HCT116 (cell line): ENCODE measurements around the gene UBQLN4. TPM values are rescaled to one million over a fixed set of nuclear protein-coding genes. Genes with fewer than 3 reads are reported as not detected.

Experiments
- ATAC-seq: fragments of 200-7000 bp; cut with Tn5 transposase; 2 replicates; pipeline ENCODE4 v1.9.1; 2020; ENCODE audit warnings: mild to moderate bottlenecking, moderate library complexity
- BruUV-seq: library from RNA; stranded (reverse); fragments of 400-500 nt; replicated peaks from 2 replicates; lab custom pipeline; 2021; lab: Mats Ljungman, UMichigan
- CTCF ChIA-PET: fragments of 300-600 bp; sonication (Branson Sonifier 250); formaldehyde crosslinking; loops from one replicate; lab custom pipeline; 2021; ENCODE audit warnings: antibody characterized with exemption; lab: Charles Lee
- POLR2A ChIA-PET: fragments of 300-600, 350-600 bp; sonication (Branson Sonifier 250); formaldehyde crosslinking; loops from one replicate; lab custom pipeline; 2021; ENCODE audit warnings: antibody characterized with exemption; lab: Charles Lee
- RAD21 ChIA-PET, 2 experiments: fragments of 300-600 bp; sonication (Branson Sonifier 250); formaldehyde crosslinking; loops; one replicate each; lab custom pipeline; 2023; ENCODE audit warnings: low total read pairs in 2 of 2; ENCODE audit not compliant: uncharacterized antibody in 2 of 2, unreplicated experiment in 2 of 2, low non-redundant PET in 1 of 2; lab: Charles Lee
- DNase-seq: peaks from one replicate; pipeline ENCODE4 v3.0.0-alpha.2; 2010; ENCODE audit warnings: low read depth, low spot score
- H2AFZ ChIP-seq: fragments of 200-600 bp; shearing (Covaris generic), sonication (generic); 2 replicates; pipeline ENCODE4 v1.6.1; 2017; ENCODE audit warnings: low read depth, mixed run types, mixed read lengths, antibody characterized with exemption, low read length; ENCODE audit not compliant: poor library complexity, severe bottlenecking
- H3K27ac ChIP-seq: 2 replicates; pipeline ENCODE4 v1.5.1; 2012; ENCODE audit warnings: low read depth, low read length
- H3K27me3 ChIP-seq: fragments of 200-600 bp; sonication (generic); 2 replicates; pipeline ENCODE4 v1.6.1; 2016; ENCODE audit warnings: mixed run types, low read length, mixed read lengths; ENCODE audit not compliant: insufficient read depth
- H3K36me3 ChIP-seq, 2 experiments: fragments of 200-500 bp in 1 of 2; fragments of 200-600 bp in 1 of 2; sonication (Bioruptor generic) in 1 of 2; sonication (generic) in 1 of 2; 2 replicates each; pipeline versions ENCODE4 v1.5.1 to v1.6.1; 2014 to 2016; ENCODE audit warnings: low read length in 2 of 2, inconsistent platforms in 1 of 2, mixed read lengths in 1 of 2, mixed run types in 1 of 2; ENCODE audit not compliant: insufficient read depth in 2 of 2, control insufficient read depth in 1 of 2
- H3K4me1 ChIP-seq, 2 experiments: fragments of 200-600 bp in 1 of 2; sonication (generic) in 1 of 2; 2 replicates each; pipeline versions ENCODE4 v1.5.1 to v1.6.1; 2012 to 2017; ENCODE audit warnings: low read length in 2 of 2, inconsistent platforms in 1 of 2, mild to moderate bottlenecking in 1 of 2, mixed read lengths in 1 of 2, mixed run types in 1 of 2, moderate library complexity in 1 of 2; ENCODE audit not compliant: insufficient read depth in 2 of 2, control insufficient read depth in 1 of 2
- H3K4me2 ChIP-seq: fragments of 200-600 bp; sonication (generic); 2 replicates; pipeline ENCODE4 v1.6.1; 2017; ENCODE audit warnings: mixed run types, low read length, mixed read lengths
- H3K4me3 ChIP-seq, 2 experiments: fragments of 200-600 bp in 1 of 2; sonication (generic) in 1 of 2; replicated peaks in 1 of 2; 2 replicates each; pipeline ENCODE4 v1.5.1; 2011 to 2016; ENCODE audit warnings: low read length in 2 of 2, control low read depth in 1 of 2, low read depth in 1 of 2, mild to moderate bottlenecking in 1 of 2, mixed read lengths in 1 of 2, mixed run types in 1 of 2
- H3K79me2 ChIP-seq: fragments of 200-600 bp; sonication (generic); 2 replicates; pipeline ENCODE4 v1.6.1; 2017; ENCODE audit warnings: mild to moderate bottlenecking, mixed run types, low read length, moderate library complexity, mixed read lengths; ENCODE audit not compliant: insufficient read depth
- H3K9ac ChIP-seq: fragments of 200-600 bp; sonication (generic); 2 replicates; pipeline ENCODE4 v1.6.1; 2016; ENCODE audit warnings: low read length, mixed read lengths
- H3K9me2 ChIP-seq: fragments of 200-600 bp; sonication (generic), shearing (Covaris generic); 2 replicates; pipeline ENCODE4 v1.6.1; 2017; ENCODE audit warnings: mixed run types, mild to moderate bottlenecking, moderate library complexity; ENCODE audit not compliant: insufficient read depth
- H3K9me3 ChIP-seq, 2 experiments: fragments of 200-500 bp in 1 of 2; fragments of 200-600 bp in 1 of 2; sonication (Bioruptor generic) in 1 of 2; sonication (generic) in 1 of 2; 2 replicates each; pipeline ENCODE4 v1.6.1; 2014 to 2017; ENCODE audit warnings: low read length in 2 of 2, mixed read lengths in 2 of 2, inconsistent platforms in 1 of 2, low read depth in 1 of 2, mild to moderate bottlenecking in 1 of 2, mixed run types in 1 of 2, moderate library complexity in 1 of 2; ENCODE audit not compliant: control insufficient read depth in 1 of 2, insufficient read depth in 1 of 2
- H4K20me1 ChIP-seq: fragments of 200-600 bp; sonication (generic), shearing (Covaris generic); 2 replicates; pipeline ENCODE4 v1.6.1; 2017; ENCODE audit warnings: mixed run types, mild to moderate bottlenecking, moderate library complexity; ENCODE audit not compliant: insufficient read depth
- CBX3 ChIP-seq: IDR thresholded peaks from 2 replicates; pipeline ENCODE4 v1.6.1; 2012; ENCODE audit warnings: low read depth
- CEBPB ChIP-seq: IDR thresholded peaks from 2 replicates; pipeline ENCODE4 v1.6.1; 2012; ENCODE audit warnings: low read depth
- EZH2phosphoT487 ChIP-seq: fragments of 200-600 bp; IDR thresholded peaks from 2 replicates; pipeline ENCODE4 v1.6.1; 2018; ENCODE audit warnings: antibody characterized with exemption, borderline replicate concordance
- POLR2A ChIP-seq: IDR thresholded peaks from 2 replicates; pipeline ENCODE4 v1.7.0; 2011; ENCODE audit warnings: borderline replicate concordance; ENCODE audit not compliant: insufficient read depth, insufficient read length; ENCODE audit errors: extremely low read depth
- POLR2AphosphoS5 ChIP-seq: IDR thresholded peaks from 2 replicates; pipeline ENCODE4 v1.6.1; 2011; ENCODE audit warnings: mild to moderate bottlenecking, low read depth, low read length, moderate library complexity
- SIN3A ChIP-seq: IDR thresholded peaks from 2 replicates; pipeline ENCODE4 v1.6.1; 2012; ENCODE audit warnings: low read depth
- SP1 ChIP-seq: IDR thresholded peaks from 2 replicates; pipeline ENCODE4 v1.6.1; 2012; ENCODE audit warnings: low read depth
- ZFX ChIP-seq: fragments of 450-650 bp; IDR thresholded peaks from 2 replicates; pipeline ENCODE4 v1.6.1; 2017
- ZNF274 ChIP-seq: fragments of 200-500 bp; sonication (Bioruptor generic); IDR thresholded peaks from 2 replicates; pipeline ENCODE4 v1.6.1; 2014; ENCODE audit warnings: mild to moderate bottlenecking, low read depth, low read length, inconsistent platforms
- intact Hi-C: fragments of 100-400 bp; cut with micrococcal nuclease; formaldehyde crosslinking; loops from 2 replicates; pipeline ENCODE4 v1.10.0; 2022
- total RNA-seq: library from RNA; stranded (reverse); gene quantifications from one replicate; pipeline ENCODE4 v1.2.1, GENCODE V29; 2021; ENCODE audit not compliant: unreplicated experiment
- TF ChIP-seq, protein P1 (sequence below): IDR thresholded peaks from 2 replicates; pipeline ENCODE4 v1.6.1; 2012; ENCODE audit warnings: low read depth

UBQLN4 gene
- total RNA-seq, 1 experiment from 2014 or later, result 68.4 TPM

DNA sequence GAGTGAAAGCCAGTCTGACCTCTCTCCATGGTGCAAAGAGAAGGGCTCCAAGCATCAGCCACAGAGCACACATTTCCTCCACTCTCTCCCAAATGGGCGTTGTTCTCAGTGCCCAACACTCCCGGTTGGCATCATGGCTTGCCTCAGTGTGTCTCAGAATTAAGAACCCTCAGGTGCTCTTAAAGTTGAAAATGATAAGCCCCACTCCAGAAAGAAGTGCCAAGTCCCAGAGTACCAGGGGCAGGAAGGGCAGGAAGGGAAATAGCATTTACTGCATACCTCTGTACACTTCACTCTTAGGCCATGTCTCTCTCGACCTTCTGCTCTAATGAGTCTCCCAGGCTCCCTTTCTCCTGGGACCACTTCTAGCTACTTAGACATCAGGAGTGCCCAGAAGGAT is 60.0 kb downstream of the UBQLN4 start:
- Histone ChIP-seq H3K27ac (no peak overlapping the region), H3K9ac (no peak overlapping the region), H3K36me3 (no peaks in the 10 kb centered on the region), H3K9me2 (no peaks in the 10 kb centered on the region), H3K79me2 (no peaks in the 10 kb centered on the region), H3K4me2 (no peak overlapping the region), H3K4me3 (no peak overlapping the region), H3K27me3 (no peaks in the 10 kb centered on the region), H2AFZ (no peak overlapping the region), H4K20me1 (no peaks in the 10 kb centered on the region), H3K4me1 (peaks cover 0 to 5% of the 10 kb centered on the region in 2 experiments; a peak in 1 of 4 replicates), H3K9me3 (no peaks in the 10 kb centered on the region)
- ATAC-seq, result no peak
- no peak for TF ChIP-seq CBX3
- TF ChIP-seq POLR2A, result no peak
- TF ChIP-seq SIN3A, result no peak
- TF ChIP-seq SP1, result no peak
- no peak for TF ChIP-seq CEBPB
- TF ChIP-seq ZFX, result no peak
- TF ChIP-seq ZNF274, result no peak
- TF ChIP-seq, protein P1, sequence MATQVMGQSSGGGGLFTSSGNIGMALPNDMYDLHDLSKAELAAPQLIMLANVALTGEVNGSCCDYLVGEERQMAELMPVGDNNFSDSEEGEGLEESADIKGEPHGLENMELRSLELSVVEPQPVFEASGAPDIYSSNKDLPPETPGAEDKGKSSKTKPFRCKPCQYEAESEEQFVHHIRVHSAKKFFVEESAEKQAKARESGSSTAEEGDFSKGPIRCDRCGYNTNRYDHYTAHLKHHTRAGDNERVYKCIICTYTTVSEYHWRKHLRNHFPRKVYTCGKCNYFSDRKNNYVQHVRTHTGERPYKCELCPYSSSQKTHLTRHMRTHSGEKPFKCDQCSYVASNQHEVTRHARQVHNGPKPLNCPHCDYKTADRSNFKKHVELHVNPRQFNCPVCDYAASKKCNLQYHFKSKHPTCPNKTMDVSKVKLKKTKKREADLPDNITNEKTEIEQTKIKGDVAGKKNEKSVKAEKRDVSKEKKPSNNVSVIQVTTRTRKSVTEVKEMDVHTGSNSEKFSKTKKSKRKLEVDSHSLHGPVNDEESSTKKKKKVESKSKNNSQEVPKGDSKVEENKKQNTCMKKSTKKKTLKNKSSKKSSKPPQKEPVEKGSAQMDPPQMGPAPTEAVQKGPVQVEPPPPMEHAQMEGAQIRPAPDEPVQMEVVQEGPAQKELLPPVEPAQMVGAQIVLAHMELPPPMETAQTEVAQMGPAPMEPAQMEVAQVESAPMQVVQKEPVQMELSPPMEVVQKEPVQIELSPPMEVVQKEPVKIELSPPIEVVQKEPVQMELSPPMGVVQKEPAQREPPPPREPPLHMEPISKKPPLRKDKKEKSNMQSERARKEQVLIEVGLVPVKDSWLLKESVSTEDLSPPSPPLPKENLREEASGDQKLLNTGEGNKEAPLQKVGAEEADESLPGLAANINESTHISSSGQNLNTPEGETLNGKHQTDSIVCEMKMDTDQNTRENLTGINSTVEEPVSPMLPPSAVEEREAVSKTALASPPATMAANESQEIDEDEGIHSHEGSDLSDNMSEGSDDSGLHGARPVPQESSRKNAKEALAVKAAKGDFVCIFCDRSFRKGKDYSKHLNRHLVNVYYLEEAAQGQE, result no peak
- TF ChIP-seq POLR2AphosphoS5, result no peak
- no peak for TF ChIP-seq EZH2phosphoT487
- intact Hi-C loops, result no loop called here
- DNase-seq, result no peak
- ChIA-PET CTCF (interaction anchor here (0.7 kb wide), 1 partner anchor 13 kb away, joined by 5 read pairs; no protein-coding TSS in a partner anchor), POLR2A (no interaction called here), RAD21 (no interaction called here)
- BruUV-seq, result no TSS peak
